ENCODE results near the gene ETNPPL. TPM values are rescaled to one million over a fixed set of nuclear protein-coding genes. Genes with fewer than 3 reads are reported as not detected.

Gene ETNPPL
- total RNA-seq, 3 donors from 2014 or later (not counting 1 experiment from before 2014, with no cell fraction given): not detected

GRCh38 chr4:108777388-108777787 is 14.5 kb upstream of the ETNPPL start:
- no peaks in the 10 kb centered on the region for H3K36me3 ChIP-seq (ENCODE audit: control insufficient read depth, insufficient read depth, low read length)
- ATAC-seq (no peak), DNase-seq (no peak)
- no peaks in the 10 kb centered on the region for H3K9me3 ChIP-seq (ENCODE audit: control insufficient read depth, insufficient read depth, low read length)
- H3K27ac ChIP-seq (ENCODE audit: low read length): no peak overlapping the region
- H3K9me3 Mint-ChIP-seq: no peaks in the 10 kb centered on the region
- 87% methylated on average over 2 of the region's 2 CpGs for WGBS (ENCODE audit: insufficient coverage)
- H3K4me1 Mint-ChIP-seq: no peaks in the 10 kb centered on the region
- intact Hi-C loops (cut with micrococcal nuclease): no loop called here
- H3K27me3 ChIP-seq (ENCODE audit: control insufficient read depth, insufficient read depth, low read length): no peaks in the 10 kb centered on the region
- H3K4me3 Mint-ChIP-seq: no peak overlapping the region
- no peak overlapping the region for H3K4me3 ChIP-seq (ENCODE audit: low read length)
- peaks cover 8 to 15% of the 10 kb centered on the region in 2 donors for H3K27me3 Mint-ChIP-seq (ENCODE audit: low read depth in 2 of 2)
- TF ChIP-seq CTCF (IDR thresholded peaks at IDR 0.05): no peak
- H3K27ac Mint-ChIP-seq: no peak overlapping the region
- no peaks in the 10 kb centered on the region for H3K4me1 ChIP-seq (ENCODE audit: control insufficient read depth, insufficient read depth, low read length)
- no peaks in the 10 kb centered on the region for H3K36me3 Mint-ChIP-seq

GRCh38 chr4:108775921-108776320 is 13.1 kb upstream of the ETNPPL start:
- Histone ChIP-seq H3K36me3 (ENCODE audit: control insufficient read depth, insufficient read depth, low read length) (no peaks in the 10 kb centered on the region), H3K27ac (ENCODE audit: low read length) (no peak overlapping the region), H3K4me1 (ENCODE audit: control insufficient read depth, insufficient read depth, low read length) (no peaks in the 10 kb centered on the region), H3K27me3 (ENCODE audit: control insufficient read depth, insufficient read depth, low read length) (no peaks in the 10 kb centered on the region), H3K9me3 (ENCODE audit: control insufficient read depth, insufficient read depth, low read length) (no peaks in the 10 kb centered on the region), H3K4me3 (ENCODE audit: low read length) (no peak overlapping the region)
- H3K9me3 Mint-ChIP-seq: no peaks in the 10 kb centered on the region
- H3K4me1 Mint-ChIP-seq: no peaks in the 10 kb centered on the region
- peaks cover 9 to 15% of the 10 kb centered on the region in 2 donors for H3K27me3 Mint-ChIP-seq (ENCODE audit: low read depth in 2 of 2)
- TF ChIP-seq CTCF (IDR thresholded peaks at IDR 0.05): no peak
- DNase-seq (no peak), ATAC-seq (no peak)
- no peaks in the 10 kb centered on the region for H3K36me3 Mint-ChIP-seq
- no peak overlapping the region for H3K4me3 Mint-ChIP-seq
- WGBS (ENCODE audit: insufficient coverage): 13% methylated on average over 5 of the region's 5 CpGs
- H3K27ac Mint-ChIP-seq: no peak overlapping the region
- intact Hi-C loops (cut with micrococcal nuclease): no loop called here

GRCh38 chr4:108774809-108775530 is 12.1 kb upstream of the ETNPPL start:
- Histone ChIP-seq H3K4me1 (ENCODE audit: control insufficient read depth, insufficient read depth, low read length) (no peaks in the 10 kb centered on the region), H3K36me3 (ENCODE audit: control insufficient read depth, insufficient read depth, low read length) (no peaks in the 10 kb centered on the region), H3K4me3 (ENCODE audit: low read length) (no peak overlapping the region), H3K27me3 (ENCODE audit: control insufficient read depth, insufficient read depth, low read length) (no peaks in the 10 kb centered on the region), H3K9me3 (ENCODE audit: control insufficient read depth, insufficient read depth, low read length) (no peaks in the 10 kb centered on the region), H3K27ac (ENCODE audit: low read length) (no peak overlapping the region)
- H3K4me1 Mint-ChIP-seq: no peaks in the 10 kb centered on the region
- H3K9me3 Mint-ChIP-seq: no peaks in the 10 kb centered on the region
- ATAC-seq: no peak
- peaks cover 9 to 15% of the 10 kb centered on the region in 2 donors for H3K27me3 Mint-ChIP-seq (ENCODE audit: low read depth in 2 of 2)
- intact Hi-C loops (cut with micrococcal nuclease): no loop called here
- H3K36me3 Mint-ChIP-seq: no peaks in the 10 kb centered on the region
- 76% methylated on average over 5 of the region's 5 CpGs for WGBS (ENCODE audit: insufficient coverage)
- H3K27ac Mint-ChIP-seq: no peak overlapping the region
- TF ChIP-seq CTCF (IDR thresholded peaks at IDR 0.05): no peak
- no peak overlapping the region for H3K4me3 Mint-ChIP-seq
- no peak for DNase-seq

- no peaks in the 10 kb centered on the region for H3K9me3 Mint-ChIP-seq
- no peak for ATAC-seq
- H3K27me3 Mint-ChIP-seq (ENCODE audit: low read depth in 2 of 2): peaks cover 11 to 15% of the 10 kb centered on the region in 2 donors
Observed at GRCh38 chr4:108772402-108772801, 9.5 kb upstream of the ETNPPL start.

More at GRCh38 chr4:108772402-108772801, 9.5 kb upstream of the ETNPPL start:
- DNase-seq: no peak
- H3K4me1 ChIP-seq (ENCODE audit: control insufficient read depth, insufficient read depth, low read length): no peaks in the 10 kb centered on the region
- no peaks in the 10 kb centered on the region for H3K9me3 ChIP-seq (ENCODE audit: control insufficient read depth, insufficient read depth, low read length)
- H3K4me3 ChIP-seq (ENCODE audit: low read length): no peak overlapping the region
- no peaks in the 10 kb centered on the region for H3K4me1 Mint-ChIP-seq
- TF ChIP-seq CTCF (IDR thresholded peaks at IDR 0.05): no peak
- no peak overlapping the region for H3K27ac Mint-ChIP-seq
- intact Hi-C loops (cut with micrococcal nuclease): no loop called here
- WGBS (ENCODE audit: insufficient coverage): 95% methylated on average over 7 of the region's 7 CpGs
- H3K27me3 ChIP-seq (ENCODE audit: control insufficient read depth, insufficient read depth, low read length): no peaks in the 10 kb centered on the region
- H3K4me3 Mint-ChIP-seq: no peak overlapping the region
- no peak overlapping the region for H3K27ac ChIP-seq (ENCODE audit: low read length)
- no peaks in the 10 kb centered on the region for H3K36me3 ChIP-seq (ENCODE audit: control insufficient read depth, insufficient read depth, low read length)
- H3K36me3 Mint-ChIP-seq: no peaks in the 10 kb centered on the region
